KMS-11 (cell line): ENCODE measurements around the gene ELOVL7.
A peak's percentile ranks its signal among the peaks of the same experiment; 100 is the strongest.

ENCODE experiments used
- H2AFZ ChIP-seq: fragments of 200-600 bp; sonication (generic); 2 replicates; pipeline ENCODE4 v1.6.1; 2016; ENCODE audit warnings: antibody characterized with exemption, mixed run types, low read depth
- H3K27ac ChIP-seq: fragments of 200-600 bp; sonication (generic); 2 replicates; pipeline ENCODE4 v1.6.1; 2016; ENCODE audit warnings: mild to moderate bottlenecking, mixed run types
- H3K27me3 ChIP-seq: fragments of 200-600 bp; sonication (generic); 2 replicates; pipeline ENCODE4 v1.6.1; 2017; ENCODE audit warnings: mild to moderate bottlenecking, low read depth, mixed run types, moderate library complexity; ENCODE audit not compliant: insufficient read depth
- H3K36me3 ChIP-seq: fragments of 200-600 bp; sonication (generic); 2 replicates; pipeline ENCODE4 v1.6.1; 2017; ENCODE audit warnings: mild to moderate bottlenecking, mixed run types; ENCODE audit not compliant: insufficient read depth
- H3K4me1 ChIP-seq: fragments of 200-600 bp; sonication (generic); 2 replicates; pipeline ENCODE4 v1.6.1; 2016; ENCODE audit warnings: mild to moderate bottlenecking, low read depth, mixed run types; ENCODE audit not compliant: poor library complexity, severe bottlenecking
- H3K4me2 ChIP-seq: fragments of 200-600 bp; sonication (generic); 2 replicates; pipeline ENCODE4 v1.7.0; 2016; ENCODE audit warnings: mild to moderate bottlenecking, mixed run types
- H3K4me3 ChIP-seq: fragments of 200-600 bp; sonication (generic); IDR thresholded peaks from 2 replicates; pipeline ENCODE4 v1.6.1; 2017; ENCODE audit warnings: low read depth, low read length, mixed read lengths; ENCODE audit not compliant: insufficient read depth
- H3K79me2 ChIP-seq: fragments of 200-600 bp; sonication (generic); 2 replicates; pipeline ENCODE4 v1.6.1; 2016; ENCODE audit warnings: low read depth, mixed run types; ENCODE audit not compliant: insufficient read depth
- H3K9ac ChIP-seq: fragments of 200-600 bp; sonication (generic); 2 replicates; pipeline ENCODE4 v1.6.1; 2016; ENCODE audit warnings: mild to moderate bottlenecking, mixed run types
- H4K20me1 ChIP-seq: fragments of 200-600 bp; sonication (generic); 2 replicates; pipeline ENCODE4 v1.6.1; 2016; ENCODE audit warnings: mild to moderate bottlenecking, mixed run types; ENCODE audit not compliant: insufficient read depth
- CTCF ChIP-seq: fragments of 200-600 bp; sonication (generic); conservative IDR thresholded peaks from 2 replicates; pipeline ENCODE4 v1.6.1; 2017; ENCODE audit warnings: low read depth, mild to moderate bottlenecking, antibody characterized with exemption, low read length, moderate library complexity, mixed read lengths

Gene ELOVL7

GRCh38 chr5:60826653-60827052 lies 17.4 kb downstream of the ELOVL7 start:
- Histone ChIP-seq H3K27ac (peak overlapping the region; percentile 34; the same call in 1 of the 2 replicates), H3K4me1 (peaks cover 76% of the 10 kb centered on the region), H2AFZ (no peak overlapping the region), H3K9ac (no peak overlapping the region), H3K4me2 (peak overlapping the region; percentile 64), H3K36me3 (no peaks in the 10 kb centered on the region), H3K4me3 (no peak overlapping the region), H3K27me3 (no peaks in the 10 kb centered on the region), H4K20me1 (no peaks in the 10 kb centered on the region), H3K79me2 (no peaks in the 10 kb centered on the region)
- TF ChIP-seq CTCF, result no peak

GRCh38 chr5:60823574-60823973 lies 20.5 kb downstream of the ELOVL7 start:
- H4K20me1 ChIP-seq, result no peaks in the 10 kb centered on the region
- H3K36me3 ChIP-seq, result no peaks in the 10 kb centered on the region
- peaks cover 45% of the 10 kb centered on the region for H3K4me1 ChIP-seq
- TF ChIP-seq CTCF, result no peak
- H3K79me2 ChIP-seq, result no peaks in the 10 kb centered on the region
- H3K27ac ChIP-seq, result no peak overlapping the region
- H2AFZ ChIP-seq, result no peak overlapping the region
- H3K9ac ChIP-seq, result no peak overlapping the region
- no peaks in the 10 kb centered on the region for H3K27me3 ChIP-seq
- no peak overlapping the region for H3K4me2 ChIP-seq
- H3K4me3 ChIP-seq, result no peak overlapping the region

- Histone ChIP-seq H3K27ac (no peak overlapping the region), H3K79me2 (no peaks in the 10 kb centered on the region), H3K4me1 (peaks cover 32% of the 10 kb centered on the region), H3K9ac (no peak overlapping the region), H4K20me1 (no peaks in the 10 kb centered on the region), H3K36me3 (no peaks in the 10 kb centered on the region), H2AFZ (no peak overlapping the region), H3K4me2 (no peak overlapping the region), H3K27me3 (no peaks in the 10 kb centered on the region), H3K4me3 (no peak overlapping the region)
- TF ChIP-seq CTCF, result no peak
Observed at GRCh38 chr5:60822285-60822556, 21.8 kb downstream of the ELOVL7 start.

GRCh38 chr5:60821488-60822284 lies 22.4 kb downstream of the ELOVL7 start:
- H3K36me3 ChIP-seq, result no peaks in the 10 kb centered on the region
- H3K4me1 ChIP-seq, result peaks cover 32% of the 10 kb centered on the region
- H3K4me2 ChIP-seq, result no peak overlapping the region
- TF ChIP-seq CTCF, result no peak
- no peak overlapping the region for H3K4me3 ChIP-seq
- no peaks in the 10 kb centered on the region for H4K20me1 ChIP-seq
- no peaks in the 10 kb centered on the region for H3K79me2 ChIP-seq
- H2AFZ ChIP-seq, result no peak overlapping the region
- H3K27ac ChIP-seq, result no peak overlapping the region
- H3K27me3 ChIP-seq, result no peaks in the 10 kb centered on the region
- no peak overlapping the region for H3K9ac ChIP-seq
